Forelimb muscle (tissue), 1 donor: ENCODE results near the gene KLF15. TPM values are rescaled to one million over a fixed set of nuclear protein-coding genes. Genes with fewer than 3 reads are reported as not detected.

Experiments used
- DNase-seq: peaks from one replicate; pipeline ENCODE4 v3.0.0-alpha.2; 2013; ENCODE audit warnings: low read depth
- polyA plus RNA-seq: library from polyadenylated mRNA; unstranded; fragments of 120-200 nt; gene quantifications from one replicate; pipeline ENCODE4 v1.2.1, GENCODE V29; 2013; ENCODE audit not compliant: insufficient read length

Gene KLF15
- polyA plus RNA-seq = 1.7 TPM

- DNase-seq = peak; percentile 35
Observed at GRCh38 chr3:126357295-126358037, at the start of gene KLF15. TSS of gene KLF15 (minus strand) at chr3:126357408. CDS start at chr3:126352922, 4,486 bp downstream.

- no peak for DNase-seq
Observed at GRCh38 chr3:126406389-126407296, 49.4 kb upstream of the KLF15 start.

- no peak for DNase-seq
Observed at GRCh38 chr3:126402666-126403302, 45.6 kb upstream of the KLF15 start.

- DNase-seq = no peak
Observed at GRCh38 chr3:126402178-126402577, 45.0 kb upstream of the KLF15 start.

GRCh38 chr3:126401611-126402160, 44.5 kb upstream of the KLF15 start:
- no peak for DNase-seq

GRCh38 chr3:126399756-126400155, 42.5 kb upstream of the KLF15 start:
- no peak for DNase-seq

GRCh38 chr3:126399351-126399735, 42.1 kb upstream of the KLF15 start:
- no peak for DNase-seq

GRCh38 chr3:126398423-126399350, 41.5 kb upstream of the KLF15 start:
- no peak for DNase-seq

- no peak for DNase-seq
Observed at GRCh38 chr3:126397610-126398422, 40.6 kb upstream of the KLF15 start.

- DNase-seq = no peak
Observed at GRCh38 chr3:126396536-126396935, 39.3 kb upstream of the KLF15 start.

- no peak for DNase-seq
Observed at GRCh38 chr3:126395846-126396513, 38.8 kb upstream of the KLF15 start.

- DNase-seq = no peak
Observed at GRCh38 chr3:126394977-126395321, 37.7 kb upstream of the KLF15 start.

GRCh38 chr3:126394179-126394976, 37.2 kb upstream of the KLF15 start, which contains the start of gene CFAP100:
TSS of gene CFAP100 (plus strand) at chr3:126394909. CDS start at chr3:126396001, 1,092 bp downstream.
- DNase-seq = no peak

GRCh38 chr3:126393563-126393962, 36.4 kb upstream of the KLF15 start:
- no peak for DNase-seq

- no peak for DNase-seq
Observed at GRCh38 chr3:126392246-126392645, 35.0 kb upstream of the KLF15 start.

GRCh38 chr3:126391631-126392030, 34.4 kb upstream of the KLF15 start:
- DNase-seq = no peak

GRCh38 chr3:126390751-126391150, 33.5 kb upstream of the KLF15 start:
- DNase-seq = no peak

- DNase-seq = no peak
Observed at GRCh38 chr3:126390201-126390600, 33.0 kb upstream of the KLF15 start.

- no peak for DNase-seq
Observed at GRCh38 chr3:126389794-126390146, 32.6 kb upstream of the KLF15 start.
